Endothelial cell of umbilical vein (primary cell): ENCODE measurements around the gene GARIN1A. TPM values are rescaled to one million over a fixed set of nuclear protein-coding genes. Genes with fewer than 3 reads are reported as not detected.

Source experiments
- BruUV-seq: library from RNA; stranded (reverse); fragments of 400-500 nt; replicated peaks from 2 replicates; lab custom pipeline; 2021; lab: Mats Ljungman, UMichigan
- CTCF ChIA-PET: fragments of 300-600, 350-600 bp; sonication (Branson Sonifier 250); formaldehyde crosslinking; loops from one replicate; lab custom pipeline; 2021; ENCODE audit warnings: antibody characterized with exemption, inconsistent platforms; lab: Charles Lee
- POLR2A ChIA-PET: fragments of 300-600, 350-600 bp; sonication (Branson Sonifier 250); formaldehyde crosslinking; loops from one replicate; lab custom pipeline; 2021; ENCODE audit warnings: antibody characterized with exemption, inconsistent platforms; lab: Charles Lee
- DNase-seq: peaks from one replicate; pipeline ENCODE4 v3.0.0-alpha.2; 2011; ENCODE audit warnings: low read depth, low spot score
- FAIRE-seq: peaks from 2 replicates; lab custom pipeline; 2011; peaks lifted over from hg19 to GRCh38; lab: Jason Lieb, UNC
- H2AFZ ChIP-seq: 2 replicates; pipeline ENCODE4 v1.6.0; 2012; ENCODE audit warnings: low read depth, low read length, control low read depth, inconsistent platforms
- H3K27ac ChIP-seq: 2 replicates; pipeline ENCODE4 v1.5.1; 2011; ENCODE audit warnings: low read depth, mild to moderate bottlenecking, control low read depth, low read length, moderate library complexity; ENCODE audit not compliant: insufficient read depth
- H3K27me3 ChIP-seq, 2 experiments: 2 replicates each; pipeline versions ENCODE4 v1.6.0 to v1.6.1; 2011; ENCODE audit warnings: low read length in 2 of 2, mixed read lengths in 1 of 2; ENCODE audit not compliant: control insufficient read depth in 2 of 2, insufficient read depth in 2 of 2
- H3K36me3 ChIP-seq, 2 experiments: 2 replicates in 1 of 2; 3 replicates in 1 of 2; pipeline ENCODE4 v1.5.1; 2011; ENCODE audit warnings: low read length in 2 of 2, mild to moderate bottlenecking in 1 of 2, moderate library complexity in 1 of 2; ENCODE audit not compliant: control insufficient read depth in 2 of 2, insufficient read depth in 2 of 2; ENCODE audit errors: extremely low read depth in 1 of 2
- H3K4me1 ChIP-seq: 3 replicates; pipeline ENCODE4 v1.5.1; 2011; ENCODE audit warnings: mild to moderate bottlenecking, low read length; ENCODE audit not compliant: control insufficient read depth, insufficient read depth; ENCODE audit errors: extremely low read depth
- H3K4me2 ChIP-seq: 2 replicates; pipeline ENCODE4 v1.6.1; 2011; ENCODE audit warnings: low read length, control low read depth, mixed read lengths; ENCODE audit not compliant: insufficient read depth
- H3K4me3 ChIP-seq, 3 experiments: fragments of 200-600 bp in 1 of 3; sonication (generic), shearing (Covaris generic) in 1 of 3; replicated peaks in 1 of 3; 2 replicates each; pipeline ENCODE4 v1.5.1; 2011 to 2016; ENCODE audit warnings: control low read depth in 3 of 3, low read length in 3 of 3, mild to moderate bottlenecking in 2 of 3, inconsistent platforms in 1 of 3, low read depth in 1 of 3, moderate library complexity in 1 of 3; ENCODE audit not compliant: insufficient read depth in 1 of 3
- H3K79me2 ChIP-seq: 2 replicates; pipeline ENCODE4 v1.6.0; 2012; ENCODE audit warnings: low read length, inconsistent platforms; ENCODE audit not compliant: control insufficient read depth, insufficient read depth
- H3K9ac ChIP-seq: replicated peaks from 2 replicates; pipeline ENCODE3; 2011; ENCODE audit warnings: low read length, control low read depth; ENCODE audit not compliant: insufficient read depth; ENCODE audit errors: extremely low read depth
- H3K9me1 ChIP-seq: replicated peaks from 3 replicates; pipeline ENCODE4 v1.6.0; 2011; ENCODE audit warnings: mild to moderate bottlenecking, low read length; ENCODE audit not compliant: control insufficient read depth, insufficient read depth; ENCODE audit errors: extremely low read depth
- H3K9me3 ChIP-seq: replicated peaks from 2 replicates; pipeline ENCODE4 v1.5.1; 2012; ENCODE audit warnings: low read length, inconsistent platforms; ENCODE audit not compliant: control insufficient read depth, insufficient read depth
- H4K20me1 ChIP-seq: replicated peaks from 2 replicates; pipeline ENCODE3; 2011; ENCODE audit warnings: mild to moderate bottlenecking, low read length; ENCODE audit not compliant: control insufficient read depth, insufficient read depth; ENCODE audit errors: extremely low read depth
- CTCF ChIP-seq, 2 donors: IDR thresholded peaks; 1 replicate in 1 of 2; 2 replicates in 1 of 2; pipeline ENCODE4 v1.5.1; 2011; ENCODE audit warnings: low read length in 2 of 2, mild to moderate bottlenecking in 2 of 2, moderate library complexity in 2 of 2, control low read depth in 1 of 2, inconsistent platforms in 1 of 2, low read depth in 1 of 2; ENCODE audit not compliant: insufficient read depth in 1 of 2; ENCODE audit errors: extremely low read depth in 1 of 2
- EZH2 ChIP-seq: IDR thresholded peaks from 2 replicates; pipeline ENCODE4 v1.6.1; 2012; ENCODE audit warnings: borderline replicate concordance, low read depth, mild to moderate bottlenecking, moderate library complexity, low read length, inconsistent platforms; ENCODE audit not compliant: severe bottlenecking
- FOS ChIP-seq: IDR thresholded peaks from 2 replicates; pipeline ENCODE4 v1.6.1; 2011; ENCODE audit warnings: mild to moderate bottlenecking, low read length, moderate library complexity, borderline replicate concordance; ENCODE audit not compliant: insufficient read depth
- GATA2 ChIP-seq: IDR thresholded peaks from 2 replicates; pipeline ENCODE4 v1.7.0; 2011; ENCODE audit warnings: low read depth, mild to moderate bottlenecking, moderate library complexity, mixed read lengths, low read length; ENCODE audit not compliant: insufficient read length, insufficient read depth
- JUN ChIP-seq: IDR thresholded peaks from 2 replicates; pipeline ENCODE4 v1.6.1; 2011; ENCODE audit warnings: borderline replicate concordance, low read depth; ENCODE audit not compliant: insufficient read length, insufficient read depth
- MYC ChIP-seq: IDR thresholded peaks from one replicate; pipeline ENCODE4 v1.6.1; 2011; ENCODE audit warnings: mild to moderate bottlenecking, low read depth, low read length
- POLR2A ChIP-seq: IDR thresholded peaks from 2 replicates; pipeline ENCODE4 v1.6.1; 2012; ENCODE audit warnings: low read depth, mild to moderate bottlenecking, control low read depth, low read length
- POLR2AphosphoS5 ChIP-seq: IDR thresholded peaks from 2 replicates; pipeline ENCODE4 v1.6.1; 2012; ENCODE audit warnings: low read depth, mild to moderate bottlenecking, control low read depth, low read length, moderate library complexity; ENCODE audit not compliant: insufficient read depth
- dilution Hi-C: fragments of 300-500 bp; cut with MboI; formaldehyde crosslinking; loops from one replicate; pipeline ENCODE4 v1.15.0; 2019; ENCODE audit warnings: low sequenced_read_pairs; ENCODE audit not compliant: extremely low pct_ligation_motif_present
- intact Hi-C: fragments of 100-400 bp; cut with micrococcal nuclease; formaldehyde crosslinking; loops from one replicate; pipeline ENCODE4 v1.10.0; 2022
- polyA plus RNA-seq, 4 experiments: library from polyadenylated mRNA; depleted of rRNA in 3 of 4; stranded (reverse) in 3 of 4; unstranded in 1 of 4; fragments of >200 nt; gene quantifications; 2 replicates each; pipeline versions ENCODE4 v1.2.1 to v1.2.3, GENCODE V29; 2011 to 2012; ENCODE audit warnings: missing spikeins in 1 of 4
- total RNA-seq: library from RNA; stranded (reverse); gene quantifications from 2 replicates; pipeline ENCODE4 v1.2.3, GENCODE V29; 2021
- TF ChIP-seq, protein P1 (sequence below): IDR thresholded peaks from 2 replicates; pipeline ENCODE4 v1.6.1; 2011; ENCODE audit not compliant: insufficient read depth, insufficient read length

GARIN1A gene
- total and polyA plus RNA-seq, 2 donors (not counting 3 experiments of a cell fraction or from before 2014, with no cell fraction given): 0.65 to 3.6 TPM

DNA sequence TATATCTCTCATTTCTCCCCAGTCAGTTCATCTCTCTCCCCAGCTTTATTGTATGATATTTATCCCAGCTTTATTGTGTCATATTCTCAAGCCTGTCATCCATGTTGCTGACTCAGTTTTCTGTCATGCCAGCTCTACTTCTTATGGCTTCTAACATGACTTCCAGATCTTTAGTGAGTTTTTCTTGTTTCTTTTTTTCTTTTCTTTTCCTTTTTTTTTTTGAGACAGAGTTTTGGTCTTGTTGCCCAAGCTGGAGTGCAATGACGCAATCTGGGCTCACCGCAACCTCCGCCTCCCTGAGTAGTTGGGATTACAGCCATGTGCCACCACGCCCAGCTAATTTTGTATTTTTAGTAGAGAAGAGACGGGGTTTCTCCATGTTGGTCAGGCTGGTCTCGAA lies 38.4 kb downstream of the GARIN1A start:
- H4K20me1 ChIP-seq: no peaks in the 10 kb centered on the region
- TF ChIP-seq, protein P1, sequence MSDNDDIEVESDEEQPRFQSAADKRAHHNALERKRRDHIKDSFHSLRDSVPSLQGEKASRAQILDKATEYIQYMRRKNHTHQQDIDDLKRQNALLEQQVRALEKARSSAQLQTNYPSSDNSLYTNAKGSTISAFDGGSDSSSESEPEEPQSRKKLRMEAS: no peak
- no peak for TF ChIP-seq CTCF (IDR thresholded peaks at IDR 0.05; ENCODE audit: extremely low read depth in 1 of 2, insufficient read depth in 1 of 2, low read depth in 1 of 2, low read length in 2 of 2)
- TF ChIP-seq POLR2A: no peak
- TF ChIP-seq EZH2: no peak
- TF ChIP-seq MYC: no peak
- no peak overlapping the region for H3K4me3 ChIP-seq
- H3K27ac ChIP-seq: no peak overlapping the region
- CTCF ChIA-PET: interaction anchor here (0.6 kb wide), 1 partner anchor 119 kb away, joined by 3 read pairs; no protein-coding TSS in a partner anchor
- dilution Hi-C loops (no loop called here), intact Hi-C loops (no loop called here)
- FAIRE-seq (no peak), DNase-seq (no peak)
- no peaks in the 10 kb centered on the region for H3K36me3 ChIP-seq
- H3K9me3 ChIP-seq: no peaks in the 10 kb centered on the region
- H3K4me1 ChIP-seq: peaks cover 14% of the 10 kb centered on the region
- POLR2A ChIA-PET: no interaction called here
- no TSS peak for BruUV-seq
- H3K27me3 ChIP-seq: no peaks in the 10 kb centered on the region
- no peaks in the 10 kb centered on the region for H3K9me1 ChIP-seq
- no peak overlapping the region for H3K9ac ChIP-seq
- H2AFZ ChIP-seq: no peak overlapping the region
- no peak overlapping the region for H3K4me2 ChIP-seq
- no peaks in the 10 kb centered on the region for H3K79me2 ChIP-seq

GRCh38 chr7:128713794-128714193 lies 41.7 kb downstream of the GARIN1A start:
- Histone ChIP-seq H3K27me3 (no peaks in the 10 kb centered on the region), H3K9me1 (no peaks in the 10 kb centered on the region), H3K4me1 (peaks cover 8% of the 10 kb centered on the region), H3K36me3 (no peaks in the 10 kb centered on the region), H3K9ac (no peak overlapping the region), H3K9me3 (no peaks in the 10 kb centered on the region), H3K4me3 (no peak overlapping the region), H3K4me2 (no peak overlapping the region), H4K20me1 (no peaks in the 10 kb centered on the region), H3K27ac (no peak overlapping the region), H3K79me2 (no peaks in the 10 kb centered on the region), H2AFZ (no peak overlapping the region)
- DNase-seq (no peak), FAIRE-seq (no peak)
- dilution Hi-C loops: no loop called here
- TF ChIP-seq GATA2 (no peak), JUN (no peak), FOS (no peak), CTCF (IDR thresholded peaks at IDR 0.05; ENCODE audit: extremely low read depth in 1 of 2, insufficient read depth in 1 of 2, low read depth in 1 of 2, low read length in 2 of 2) (no peak), POLR2A (no peak), MYC (no peak), EZH2 (no peak), POLR2AphosphoS5 (no peak)
- TF ChIP-seq, protein P1: no peak
- POLR2A ChIA-PET: no interaction called here
- CTCF ChIA-PET: interaction anchor here (2.4 kb wide), 1 partner anchor 11 kb away, joined by 7 read pairs; no protein-coding TSS in a partner anchor
- intact Hi-C loops: no loop called here
- BruUV-seq: no TSS peak
